Omental fat pad (tissue), 4 donors: Measurements from ENCODE around the gene RASGRF1. TPM values are rescaled to one million over a fixed set of nuclear protein-coding genes. Genes with fewer than 3 reads are reported as not detected.

Source experiments
- ATAC-seq: fragments of 150-250 bp; one replicate; pipeline ENCODE4 v1.9.1; 2016; ENCODE audit warnings: mild to moderate bottlenecking, moderate library complexity; ENCODE audit not compliant: low FRiP score
- DNase-seq: peaks from one replicate; pipeline ENCODE4 v3.0.0-alpha.2; 2019; ENCODE audit warnings: low spot score
- total RNA-seq, 4 donors: library from RNA; depleted of rRNA; stranded (reverse); fragments of >200 nt; gene quantifications; one replicate each; pipeline ENCODE4 v1.1.0, GENCODE V29; 2016
- TF ChIP-seq, protein P1 (sequence below), 3 donors: fragments of 450-650 bp; IDR thresholded peaks; one replicate each; pipeline ENCODE4 v1.5.1; 2016 to 2017; ENCODE audit warnings: antibody characterized with exemption in 3 of 3, mild to moderate bottlenecking in 3 of 3, moderate library complexity in 2 of 3

The RASGRF1 gene
- total RNA-seq, 4 donors from 2014 or later, result 0.13 to 0.32 (median 0.24) TPM; not detected in 1

DNA sequence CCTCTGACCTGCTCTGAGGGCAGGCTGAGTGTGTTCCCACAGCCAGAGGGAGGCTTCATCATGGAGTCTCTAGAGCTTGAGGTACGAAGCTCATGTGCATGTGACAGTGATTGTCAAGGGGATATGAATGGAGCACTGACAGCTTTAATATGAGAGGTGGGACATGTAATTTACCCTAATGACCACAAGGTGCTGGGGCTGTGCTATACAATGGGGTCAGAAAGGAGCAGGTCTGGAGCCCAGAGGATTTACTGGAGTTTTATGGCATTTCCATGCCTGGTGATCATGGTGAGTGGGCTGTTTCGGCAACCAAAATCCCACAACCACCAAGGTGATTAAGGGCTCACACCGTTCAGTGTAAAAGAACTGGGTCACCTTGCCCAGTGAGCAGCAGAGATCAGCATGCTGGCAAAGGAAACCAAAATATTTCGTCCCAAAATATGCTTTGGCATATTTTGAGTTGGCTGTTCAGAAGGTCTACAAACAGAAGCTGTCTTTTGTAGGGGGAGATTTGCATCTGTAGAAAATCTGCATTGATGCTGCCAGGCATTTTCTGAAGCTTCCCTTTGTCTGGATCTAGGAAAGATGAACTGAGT lies 40.1 kb upstream of the RASGRF1 start:
- DNase-seq (no peak), ATAC-seq (no peak)
- TF ChIP-seq, protein P1, sequence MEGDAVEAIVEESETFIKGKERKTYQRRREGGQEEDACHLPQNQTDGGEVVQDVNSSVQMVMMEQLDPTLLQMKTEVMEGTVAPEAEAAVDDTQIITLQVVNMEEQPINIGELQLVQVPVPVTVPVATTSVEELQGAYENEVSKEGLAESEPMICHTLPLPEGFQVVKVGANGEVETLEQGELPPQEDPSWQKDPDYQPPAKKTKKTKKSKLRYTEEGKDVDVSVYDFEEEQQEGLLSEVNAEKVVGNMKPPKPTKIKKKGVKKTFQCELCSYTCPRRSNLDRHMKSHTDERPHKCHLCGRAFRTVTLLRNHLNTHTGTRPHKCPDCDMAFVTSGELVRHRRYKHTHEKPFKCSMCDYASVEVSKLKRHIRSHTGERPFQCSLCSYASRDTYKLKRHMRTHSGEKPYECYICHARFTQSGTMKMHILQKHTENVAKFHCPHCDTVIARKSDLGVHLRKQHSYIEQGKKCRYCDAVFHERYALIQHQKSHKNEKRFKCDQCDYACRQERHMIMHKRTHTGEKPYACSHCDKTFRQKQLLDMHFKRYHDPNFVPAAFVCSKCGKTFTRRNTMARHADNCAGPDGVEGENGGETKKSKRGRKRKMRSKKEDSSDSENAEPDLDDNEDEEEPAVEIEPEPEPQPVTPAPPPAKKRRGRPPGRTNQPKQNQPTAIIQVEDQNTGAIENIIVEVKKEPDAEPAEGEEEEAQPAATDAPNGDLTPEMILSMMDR (IDR thresholded peaks at IDR 0.05), result no peak

- ATAC-seq (no peak), DNase-seq (no peak)
- TF ChIP-seq, protein P1 (IDR thresholded peaks at IDR 0.05), result no peak
Observed at GRCh38 chr15:79129235-79129634, 38.7 kb upstream of the RASGRF1 start.

GRCh38 chr15:79128556-79128955 lies 38.0 kb upstream of the RASGRF1 start:
- no peak for ATAC-seq

DNA sequence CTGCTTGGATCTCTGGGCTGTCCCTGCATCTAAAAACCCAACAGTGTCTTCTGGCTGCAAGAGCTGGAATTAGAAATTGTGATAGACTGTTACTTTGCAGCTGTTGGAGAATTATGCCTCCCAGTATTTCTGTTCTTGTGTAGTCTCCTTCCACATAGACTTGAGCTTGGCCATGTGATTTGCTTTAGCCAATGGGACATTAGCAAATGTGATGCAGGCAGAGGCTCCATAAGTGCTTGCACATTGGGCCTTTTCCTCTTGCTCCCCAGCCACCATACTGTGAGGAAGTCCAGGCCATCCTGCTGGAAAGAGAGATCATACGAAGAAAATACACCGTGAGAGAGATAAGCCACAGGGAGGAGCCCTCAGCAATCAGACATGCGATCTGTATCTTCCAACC lies 33.8 kb upstream of the RASGRF1 start:
- ATAC-seq (no peak), DNase-seq (no peak)
- TF ChIP-seq, protein P1 (IDR thresholded peaks at IDR 0.05), result no peak

More at GRCh38 chr15:79128556-79128955, 38.0 kb upstream of the RASGRF1 start:
- no peak for DNase-seq
- TF ChIP-seq, protein P1 (IDR thresholded peaks at IDR 0.05), result no peak

DNA sequence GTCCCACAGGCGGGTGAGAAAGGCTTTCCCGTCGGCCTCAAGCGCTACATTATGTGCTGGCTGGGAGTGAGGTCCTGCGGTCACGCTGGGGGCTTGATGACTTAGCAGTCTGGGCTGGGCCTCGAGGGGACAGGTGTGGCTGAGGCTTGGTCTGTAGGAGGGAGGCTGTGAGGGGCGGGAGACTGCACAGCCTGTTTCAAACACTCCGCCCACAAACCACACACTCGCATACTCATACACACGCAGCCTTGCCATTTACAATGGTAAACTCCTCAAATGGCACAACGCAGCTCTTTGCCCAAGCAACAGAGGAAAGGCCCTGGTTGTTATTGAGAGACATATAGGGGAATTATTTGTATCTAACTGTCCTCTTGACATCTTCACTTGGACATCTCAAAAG lies 32.4 kb upstream of the RASGRF1 start:
- TF ChIP-seq, protein P1 (IDR thresholded peaks at IDR 0.05), result no peak
- DNase-seq (no peak), ATAC-seq (no peak)

- DNase-seq, result no peak
- no peak for ATAC-seq
- TF ChIP-seq, protein P1 (IDR thresholded peaks at IDR 0.05), result no peak
Observed at GRCh38 chr15:79122391-79122790, 31.8 kb upstream of the RASGRF1 start.

- TF ChIP-seq, protein P1 (IDR thresholded peaks at IDR 0.05), result no peak
- DNase-seq (no peak), ATAC-seq (no peak)
Observed at GRCh38 chr15:79121571-79121970, 31.0 kb upstream of the RASGRF1 start.
